Measurements from ENCODE around the gene ACBD3. TPM values are rescaled to one million over a fixed set of nuclear protein-coding genes. Genes with fewer than 3 reads are reported as not detected.

Gene ACBD3
- polyA plus RNA-seq, 1 experiment: 63.0 TPM

DNA sequence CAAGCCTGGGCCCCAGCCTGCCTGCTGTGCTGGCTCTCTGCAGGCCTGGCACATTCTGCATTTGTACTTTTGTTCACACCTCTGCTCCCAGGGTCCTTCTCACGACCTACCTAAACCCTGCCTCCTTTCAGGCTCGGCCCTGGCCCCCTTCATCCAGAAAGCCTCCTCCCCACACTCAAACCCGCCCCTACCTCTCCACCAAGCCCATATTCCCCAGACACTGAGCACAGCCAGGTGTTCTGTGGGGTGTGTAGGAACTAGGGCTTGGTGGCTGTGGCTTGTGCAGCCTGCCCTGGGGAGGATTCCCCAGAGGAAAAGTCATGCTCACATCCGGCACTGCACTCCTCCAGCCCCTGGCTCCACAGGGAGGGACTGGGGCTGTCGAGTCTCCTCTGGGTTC is 28.7 kb upstream of the ACBD3 start:
- Histone ChIP-seq H3K27ac (ENCODE audit: low read depth, low read length) (no peak overlapping the region), H3K4me3 (ENCODE audit: low read depth, low read length) (no peak overlapping the region), H3K27me3 (ENCODE audit: control insufficient read depth, insufficient read depth, low read length) (peaks cover 10% of the 10 kb centered on the region), H3K9me3 (ENCODE audit: control insufficient read depth, insufficient read depth, low read length) (no peaks in the 10 kb centered on the region)
- TF ChIP-seq, protein P1, sequence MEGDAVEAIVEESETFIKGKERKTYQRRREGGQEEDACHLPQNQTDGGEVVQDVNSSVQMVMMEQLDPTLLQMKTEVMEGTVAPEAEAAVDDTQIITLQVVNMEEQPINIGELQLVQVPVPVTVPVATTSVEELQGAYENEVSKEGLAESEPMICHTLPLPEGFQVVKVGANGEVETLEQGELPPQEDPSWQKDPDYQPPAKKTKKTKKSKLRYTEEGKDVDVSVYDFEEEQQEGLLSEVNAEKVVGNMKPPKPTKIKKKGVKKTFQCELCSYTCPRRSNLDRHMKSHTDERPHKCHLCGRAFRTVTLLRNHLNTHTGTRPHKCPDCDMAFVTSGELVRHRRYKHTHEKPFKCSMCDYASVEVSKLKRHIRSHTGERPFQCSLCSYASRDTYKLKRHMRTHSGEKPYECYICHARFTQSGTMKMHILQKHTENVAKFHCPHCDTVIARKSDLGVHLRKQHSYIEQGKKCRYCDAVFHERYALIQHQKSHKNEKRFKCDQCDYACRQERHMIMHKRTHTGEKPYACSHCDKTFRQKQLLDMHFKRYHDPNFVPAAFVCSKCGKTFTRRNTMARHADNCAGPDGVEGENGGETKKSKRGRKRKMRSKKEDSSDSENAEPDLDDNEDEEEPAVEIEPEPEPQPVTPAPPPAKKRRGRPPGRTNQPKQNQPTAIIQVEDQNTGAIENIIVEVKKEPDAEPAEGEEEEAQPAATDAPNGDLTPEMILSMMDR (IDR thresholded peaks at IDR 0.05; ENCODE audit: low read depth, low read length): no peak
- DNase-seq (ENCODE audit: low read depth, low spot score): no peak
- CTCF ChIA-PET: no interaction called here
- POLR2A ChIA-PET: no interaction called here

DNA sequence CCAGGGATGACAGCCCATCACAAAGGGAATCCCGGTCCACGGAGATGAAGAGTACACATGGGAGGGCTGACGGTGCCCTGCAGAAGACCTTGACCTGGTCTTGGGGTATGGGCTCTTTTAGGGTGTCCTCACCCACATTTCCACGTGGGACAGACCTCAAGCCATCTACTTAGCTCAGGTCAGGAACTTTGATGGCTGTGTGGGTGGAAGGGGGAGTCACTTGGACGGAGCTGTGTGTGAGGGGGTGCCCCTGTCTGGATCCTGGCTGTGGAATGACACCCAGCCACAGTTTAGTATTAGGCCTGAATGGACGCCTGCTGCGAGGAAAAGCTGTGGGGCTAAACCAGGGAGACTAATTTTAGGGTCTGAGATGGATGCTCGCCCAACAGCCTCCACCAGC is 26.0 kb upstream of the ACBD3 start:
- no peak overlapping the region for H3K27ac ChIP-seq (ENCODE audit: low read depth, low read length)
- ChIA-PET CTCF (interaction anchor here (1.3 kb wide), 2 partner anchors 15 to 16 kb away, joined by 3 to 4 read pairs; no protein-coding TSS in a partner anchor), POLR2A (no interaction called here)
- peaks cover 27% of the 10 kb centered on the region for H3K27me3 ChIP-seq (ENCODE audit: control insufficient read depth, insufficient read depth, low read length)
- TF ChIP-seq, protein P1 (IDR thresholded peaks at IDR 0.05; ENCODE audit: low read depth, low read length): no peak
- H3K4me3 ChIP-seq (ENCODE audit: low read depth, low read length): no peak overlapping the region
- DNase-seq (ENCODE audit: low read depth, low spot score): no peak
- no peaks in the 10 kb centered on the region for H3K9me3 ChIP-seq (ENCODE audit: control insufficient read depth, insufficient read depth, low read length)

DNA sequence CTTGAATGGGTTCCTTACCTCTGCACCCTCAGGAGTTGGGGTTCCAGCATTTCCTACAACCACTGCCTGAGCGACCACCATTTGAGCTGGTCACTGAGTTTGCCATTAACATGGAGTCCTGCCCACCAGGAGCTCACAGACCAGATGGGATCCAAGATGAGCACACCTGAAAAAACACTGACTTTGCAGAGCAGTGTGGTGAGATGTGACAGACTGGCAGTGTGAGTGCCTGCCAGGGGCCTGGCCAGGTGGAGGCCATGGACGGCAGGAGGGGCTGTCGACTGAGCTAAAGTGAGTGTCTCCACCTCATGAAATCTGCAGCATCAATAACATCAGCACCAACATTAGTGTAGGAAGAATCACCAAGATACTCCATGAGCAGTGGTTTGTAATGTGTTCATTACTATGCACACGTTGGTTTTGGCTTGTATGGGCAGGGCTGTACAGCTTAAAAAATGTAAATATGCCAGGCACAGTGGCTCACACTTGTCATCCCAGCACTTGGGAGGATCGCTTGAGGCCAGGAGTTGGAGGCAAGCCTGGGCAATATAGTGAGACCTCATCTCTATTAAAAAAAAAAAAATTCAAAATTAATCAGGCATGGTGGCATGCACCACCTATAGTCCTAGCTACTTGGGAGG is 24.8 kb upstream of the ACBD3 start:
- POLR2A ChIA-PET: no interaction called here
- Histone ChIP-seq H3K27ac (ENCODE audit: low read depth, low read length) (no peak overlapping the region), H3K4me3 (ENCODE audit: low read depth, low read length) (no peak overlapping the region), H3K27me3 (ENCODE audit: control insufficient read depth, insufficient read depth, low read length) (peaks cover 27% of the 10 kb centered on the region), H3K9me3 (ENCODE audit: control insufficient read depth, insufficient read depth, low read length) (no peaks in the 10 kb centered on the region)
- CTCF ChIA-PET: interaction anchor here (1.0 to 1.2 kb wide), 2 partner anchors 14 to 86 kb away, joined by 3 read pairs; no protein-coding TSS in a partner anchor
- TF ChIP-seq, protein P1 (IDR thresholded peaks at IDR 0.05; ENCODE audit: low read depth, low read length): no peak
- no peak for DNase-seq (ENCODE audit: low read depth, low spot score)

DNA sequence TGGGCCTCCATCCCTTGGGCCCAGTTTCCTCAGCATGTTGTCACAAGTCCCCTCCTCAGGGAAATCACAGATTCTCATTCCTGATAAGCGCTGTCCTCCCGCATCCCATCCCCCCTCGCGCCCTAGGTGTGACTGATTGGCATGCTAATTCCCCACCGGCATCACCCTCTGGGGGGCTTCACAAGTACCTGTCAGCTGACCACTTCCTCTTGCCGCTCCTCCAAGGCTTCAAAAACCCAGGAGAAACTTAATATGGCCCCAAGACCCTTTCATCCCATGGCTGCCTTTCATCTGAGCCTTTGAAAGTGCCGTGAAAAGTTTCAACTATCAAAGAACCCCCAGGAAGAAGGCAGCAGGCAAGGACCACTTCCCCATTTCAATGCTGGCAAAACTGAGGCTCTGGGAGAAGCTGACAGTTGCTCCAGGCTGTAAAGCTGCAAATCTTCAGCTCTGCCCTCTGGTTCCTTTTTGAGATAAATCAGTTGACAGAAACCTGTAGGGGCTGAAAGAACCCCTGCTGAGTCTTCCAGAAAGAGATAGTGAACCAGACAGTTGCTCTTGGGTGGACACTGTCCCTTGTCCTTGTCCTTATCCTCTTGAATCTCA is 24.1 kb upstream of the ACBD3 start:
- H3K27me3 ChIP-seq (ENCODE audit: control insufficient read depth, insufficient read depth, low read length): peaks cover 27% of the 10 kb centered on the region
- no peak overlapping the region for H3K27ac ChIP-seq (ENCODE audit: low read depth, low read length)
- ChIA-PET POLR2A (no interaction called here), CTCF (interaction anchor here (1.0 to 1.2 kb wide), 2 partner anchors 14 to 85 kb away, joined by 3 read pairs; no protein-coding TSS in a partner anchor)
- no peak overlapping the region for H3K4me3 ChIP-seq (ENCODE audit: low read depth, low read length)
- no peak for DNase-seq (ENCODE audit: low read depth, low spot score)
- H3K9me3 ChIP-seq (ENCODE audit: control insufficient read depth, insufficient read depth, low read length): no peaks in the 10 kb centered on the region
- TF ChIP-seq, protein P1 (IDR thresholded peaks at IDR 0.05; ENCODE audit: low read depth, low read length): no peak

DNA sequence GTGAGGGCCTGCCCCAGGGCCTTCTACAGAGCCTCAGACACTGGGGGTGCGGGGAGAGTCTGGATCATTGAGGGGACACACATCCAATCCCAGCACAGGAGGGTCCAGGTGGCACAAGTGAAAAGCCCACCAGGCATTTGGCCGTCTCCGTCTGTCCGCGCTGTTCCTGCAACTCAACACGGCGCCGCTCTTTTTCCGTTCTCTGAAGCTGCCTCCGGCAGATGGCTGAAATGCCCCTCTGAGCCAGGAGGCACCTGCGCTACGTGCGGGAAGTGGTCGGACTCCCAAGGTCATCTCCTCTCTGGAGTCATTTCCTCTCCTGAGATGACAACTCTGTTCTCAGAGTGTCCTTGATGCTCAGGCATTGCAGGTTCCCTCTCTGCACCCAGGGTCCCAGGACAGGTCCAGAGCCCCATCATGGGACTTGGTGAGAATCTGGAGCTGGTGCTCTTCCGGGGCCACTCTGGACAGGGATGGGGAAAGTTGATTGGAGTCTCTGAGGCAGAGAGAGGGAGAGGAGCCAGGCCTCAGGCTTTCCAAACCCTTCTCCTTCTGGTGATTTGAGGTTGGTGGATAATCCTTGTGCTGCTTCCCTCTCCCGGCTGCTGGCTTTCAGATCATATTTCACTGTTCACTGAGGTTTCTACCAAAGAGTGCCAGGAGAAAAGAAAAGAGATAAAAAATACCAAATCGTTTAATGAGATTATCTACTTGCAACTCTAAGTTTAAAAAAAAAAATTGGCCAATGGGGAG is 22.9 kb upstream of the ACBD3 start:
- H3K27me3 ChIP-seq (ENCODE audit: control insufficient read depth, insufficient read depth, low read length): peaks cover 27% of the 10 kb centered on the region
- ChIA-PET CTCF (interaction anchor here (0.7 kb wide), 1 partner anchor 12 kb away, joined by 3 read pairs; no protein-coding TSS in a partner anchor), POLR2A (no interaction called here)
- no peak overlapping the region for H3K4me3 ChIP-seq (ENCODE audit: low read depth, low read length)
- TF ChIP-seq, protein P1 (IDR thresholded peaks at IDR 0.05; ENCODE audit: low read depth, low read length): no peak
- no peak overlapping the region for H3K27ac ChIP-seq (ENCODE audit: low read depth, low read length)
- no peaks in the 10 kb centered on the region for H3K9me3 ChIP-seq (ENCODE audit: control insufficient read depth, insufficient read depth, low read length)
- DNase-seq (ENCODE audit: low read depth, low spot score): no peak

All from AG04450 (cell line).